Measurements from ENCODE around the gene MAD2L1BP.

Gene MAD2L1BP

DNA sequence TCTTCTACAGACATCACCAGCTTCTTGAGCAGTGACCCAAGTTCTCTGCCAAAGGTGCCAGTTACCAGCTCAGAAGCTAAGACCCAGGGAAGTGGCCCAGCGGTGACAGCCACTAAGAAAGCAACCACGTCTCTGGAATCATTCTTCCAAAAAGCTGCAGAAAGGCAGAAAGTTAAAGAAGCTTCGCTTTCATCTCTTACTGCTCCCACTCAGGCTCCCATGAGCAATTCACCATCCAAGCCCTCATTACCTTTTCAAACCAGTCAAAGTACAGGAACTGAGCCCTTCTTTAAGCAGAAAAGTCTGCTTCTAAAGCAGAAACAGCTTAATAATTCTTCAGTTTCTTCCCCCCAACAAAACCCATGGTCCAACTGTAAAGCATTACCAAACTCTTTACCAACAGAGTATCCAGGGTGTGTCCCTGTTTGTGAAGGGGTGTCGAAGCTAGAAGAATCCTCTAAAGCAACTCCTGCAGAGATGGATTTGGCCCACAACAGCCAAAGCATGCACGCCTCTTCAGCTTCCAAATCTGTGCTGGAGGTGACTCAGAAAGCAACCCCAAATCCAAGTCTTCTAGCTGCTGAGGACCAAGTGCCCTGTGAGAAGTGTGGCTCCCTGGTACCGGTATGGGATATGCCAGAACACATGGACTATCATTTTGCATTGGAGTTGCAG is 21.8 kb upstream of the MAD2L1BP start:
- H3K4me3 ChIP-seq: no peak overlapping the region
- no peak overlapping the region for H3K27ac ChIP-seq
- peaks cover 16 to 55% (median 30%) of the 10 kb centered on the region in 3 donors for H3K36me3 ChIP-seq
- intact Hi-C loops (cut with DNase I; ENCODE audit: low total_unique reads): no loop called here
- H3K27me3 ChIP-seq: no peaks in the 10 kb centered on the region
- TF ChIP-seq, protein P1, sequence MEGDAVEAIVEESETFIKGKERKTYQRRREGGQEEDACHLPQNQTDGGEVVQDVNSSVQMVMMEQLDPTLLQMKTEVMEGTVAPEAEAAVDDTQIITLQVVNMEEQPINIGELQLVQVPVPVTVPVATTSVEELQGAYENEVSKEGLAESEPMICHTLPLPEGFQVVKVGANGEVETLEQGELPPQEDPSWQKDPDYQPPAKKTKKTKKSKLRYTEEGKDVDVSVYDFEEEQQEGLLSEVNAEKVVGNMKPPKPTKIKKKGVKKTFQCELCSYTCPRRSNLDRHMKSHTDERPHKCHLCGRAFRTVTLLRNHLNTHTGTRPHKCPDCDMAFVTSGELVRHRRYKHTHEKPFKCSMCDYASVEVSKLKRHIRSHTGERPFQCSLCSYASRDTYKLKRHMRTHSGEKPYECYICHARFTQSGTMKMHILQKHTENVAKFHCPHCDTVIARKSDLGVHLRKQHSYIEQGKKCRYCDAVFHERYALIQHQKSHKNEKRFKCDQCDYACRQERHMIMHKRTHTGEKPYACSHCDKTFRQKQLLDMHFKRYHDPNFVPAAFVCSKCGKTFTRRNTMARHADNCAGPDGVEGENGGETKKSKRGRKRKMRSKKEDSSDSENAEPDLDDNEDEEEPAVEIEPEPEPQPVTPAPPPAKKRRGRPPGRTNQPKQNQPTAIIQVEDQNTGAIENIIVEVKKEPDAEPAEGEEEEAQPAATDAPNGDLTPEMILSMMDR (IDR thresholded peaks at IDR 0.05): no peak
- no peaks in the 10 kb centered on the region for H3K9me3 ChIP-seq
- H3K4me1 ChIP-seq: no peaks in the 10 kb centered on the region
- no peak for DNase-seq

DNA sequence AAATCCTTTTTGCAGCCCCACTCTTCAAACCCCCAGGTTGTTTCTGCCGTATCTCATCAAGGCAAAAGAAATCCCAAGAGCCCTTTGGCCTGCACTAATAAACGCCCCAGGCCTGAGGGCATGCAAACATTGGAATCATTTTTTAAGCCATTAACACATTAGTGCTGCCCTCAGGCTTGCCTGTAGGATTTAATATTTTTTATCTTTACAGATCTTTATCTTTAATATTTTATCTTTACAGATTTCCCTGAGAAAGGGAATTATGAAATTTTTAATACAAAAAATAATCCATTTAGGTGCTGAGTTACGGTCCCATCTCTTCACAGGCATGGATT is 21.3 kb upstream of the MAD2L1BP start:
- Histone ChIP-seq H3K4me1 (no peaks in the 10 kb centered on the region), H3K4me3 (no peak overlapping the region), H3K27ac (no peak overlapping the region), H3K27me3 (no peaks in the 10 kb centered on the region), H3K9me3 (no peaks in the 10 kb centered on the region), H3K36me3 (peaks cover 17 to 57% (median 30%) of the 10 kb centered on the region in 3 donors)
- no peak for DNase-seq
- TF ChIP-seq, protein P1 (IDR thresholded peaks at IDR 0.05): no peak
- intact Hi-C loops (cut with DNase I; ENCODE audit: low total_unique reads): no loop called here

DNA sequence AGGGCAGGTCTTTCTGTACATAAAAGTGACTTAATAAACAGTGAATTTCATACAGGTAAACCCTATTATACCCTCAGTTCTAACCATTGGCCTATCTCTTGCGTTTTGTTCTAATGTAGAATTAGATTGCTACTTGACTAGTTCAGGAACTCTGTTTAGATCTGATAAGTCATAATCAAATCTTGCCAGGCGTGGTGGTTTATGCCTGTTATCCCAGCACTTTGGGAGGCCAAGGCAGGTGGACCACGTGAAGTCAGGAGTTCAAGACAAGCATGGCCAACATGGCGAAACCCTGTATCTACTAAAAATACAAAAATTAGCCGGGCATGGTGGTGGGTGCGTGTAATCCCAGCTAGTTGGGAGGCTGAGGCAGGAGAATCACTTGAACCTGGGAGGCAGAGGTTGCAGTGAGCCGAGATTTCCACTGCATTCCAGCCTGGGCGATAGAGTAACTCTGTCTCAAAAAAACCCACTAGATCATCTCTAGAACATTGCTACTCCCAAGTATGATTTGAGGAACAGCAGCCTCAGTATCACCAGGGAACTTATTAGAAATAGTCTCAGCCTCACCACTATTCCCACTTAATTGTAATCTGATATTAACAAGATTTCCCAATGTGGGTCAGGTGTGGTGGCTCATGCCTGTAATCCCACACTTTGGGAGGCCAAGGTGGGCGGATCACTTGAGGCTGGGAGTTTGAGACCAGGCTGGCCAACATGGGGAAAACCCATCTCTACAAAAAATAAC is 18.7 kb upstream of the MAD2L1BP start:
- intact Hi-C loops (cut with DNase I; ENCODE audit: low total_unique reads): no loop called here
- Histone ChIP-seq H3K9me3 (no peaks in the 10 kb centered on the region), H3K36me3 (peaks cover 36 to 64% (median 42%) of the 10 kb centered on the region in 3 donors), H3K4me3 (no peak overlapping the region), H3K27me3 (no peaks in the 10 kb centered on the region), H3K4me1 (no peaks in the 10 kb centered on the region), H3K27ac (no peak overlapping the region)
- no peak for DNase-seq
- TF ChIP-seq, protein P1 (IDR thresholded peaks at IDR 0.05): no peak

DNA sequence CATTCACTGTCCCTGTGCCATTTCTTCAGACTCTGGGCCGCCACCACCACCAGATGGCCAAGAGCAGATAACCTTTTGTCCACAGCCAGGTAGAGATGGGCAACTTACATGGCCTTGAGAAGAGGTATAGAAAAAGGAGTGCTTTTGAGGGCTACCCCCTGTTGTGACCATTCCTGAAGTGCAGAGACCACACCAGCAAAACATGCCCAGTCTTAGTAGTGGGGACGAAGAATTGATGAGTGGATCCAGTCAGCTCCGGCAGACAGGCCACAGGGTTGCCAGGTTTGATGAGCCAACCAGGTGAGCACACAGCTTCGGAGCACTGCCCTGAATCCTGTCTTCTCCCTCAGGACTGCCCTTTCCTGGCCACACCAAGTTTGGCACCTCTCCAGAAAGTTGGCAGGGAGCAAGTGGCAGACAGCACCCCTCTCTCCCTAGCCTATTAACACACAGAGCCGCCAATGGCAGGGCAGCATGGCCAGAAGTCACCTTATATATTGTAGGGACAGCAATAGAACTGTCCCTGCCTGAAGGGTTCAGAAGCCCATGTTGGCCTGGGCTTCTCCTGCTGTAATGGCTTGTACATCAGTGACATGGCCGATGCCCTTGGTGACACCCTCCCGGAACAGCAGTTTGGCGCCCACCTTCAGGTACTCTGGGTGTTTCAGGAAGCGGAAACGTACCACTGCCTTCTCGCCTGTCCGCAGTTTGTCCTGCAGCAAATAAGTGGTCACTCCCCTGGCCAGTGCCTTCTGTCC is 14.4 kb upstream of the MAD2L1BP start:
- DNase-seq: no peak
- Histone ChIP-seq H3K4me1 (no peaks in the 10 kb centered on the region), H3K36me3 (peaks cover 64 to 77% (median 67%) of the 10 kb centered on the region in 3 donors), H3K9me3 (no peaks in the 10 kb centered on the region), H3K27ac (no peak overlapping the region), H3K4me3 (no peak overlapping the region), H3K27me3 (no peaks in the 10 kb centered on the region)
- TF ChIP-seq, protein P1 (IDR thresholded peaks at IDR 0.05): no peak
- intact Hi-C loops (cut with DNase I; ENCODE audit: low total_unique reads): no loop called here

DNA sequence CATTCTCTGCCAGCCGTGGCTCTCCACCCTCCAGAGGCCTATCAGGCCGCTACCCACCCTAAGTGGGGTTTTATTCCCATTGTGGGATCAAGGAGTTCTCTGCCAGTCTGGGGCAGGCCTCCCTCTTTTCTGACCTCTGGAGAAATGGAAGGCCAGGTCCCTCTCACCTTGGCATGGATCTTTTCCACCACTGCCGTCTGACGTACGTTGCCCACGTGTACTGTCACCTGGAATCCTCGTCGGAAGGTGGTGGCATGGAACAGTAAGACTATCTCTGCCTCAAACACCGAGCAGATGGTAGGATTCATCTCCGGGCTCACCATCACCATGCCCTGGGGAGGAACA is 13.8 kb upstream of the MAD2L1BP start:
- Histone ChIP-seq H3K4me3 (no peak overlapping the region), H3K36me3 (peaks cover 64 to 78% (median 71%) of the 10 kb centered on the region in 3 donors), H3K9me3 (no peaks in the 10 kb centered on the region), H3K4me1 (peaks cover 0 to 4% (median 2%) of the 10 kb centered on the region in 4 donors), H3K27me3 (no peaks in the 10 kb centered on the region), H3K27ac (no peak overlapping the region)
- intact Hi-C loops (cut with DNase I; ENCODE audit: low total_unique reads): no loop called here
- no peak for DNase-seq
- TF ChIP-seq, protein P1 (IDR thresholded peaks at IDR 0.05): no peak
